K562 (cell line): ENCODE data around the gene SPECC1L. TPM values are rescaled to one million over a fixed set of nuclear protein-coding genes. Genes with fewer than 3 reads are reported as not detected.
A peak's percentile ranks its signal among the peaks of the same experiment; 100 is the strongest.

Source experiments
- E2F6 ChIP-seq, 2 experiments: IDR thresholded peaks; 2 replicates each; pipeline ENCODE4 v1.6.1; 2011; ENCODE audit warnings: borderline replicate concordance in 1 of 2, control low read depth in 1 of 2, low read depth in 1 of 2, low read length in 1 of 2, mild to moderate bottlenecking in 1 of 2, mixed read lengths in 1 of 2, moderate library complexity in 1 of 2; ENCODE audit not compliant: insufficient read depth in 1 of 2, insufficient read length in 1 of 2, poor library complexity in 1 of 2, severe bottlenecking in 1 of 2; ENCODE audit errors: extremely low read depth in 1 of 2
- PML ChIP-seq: IDR thresholded peaks from 2 replicates; pipeline ENCODE4 v1.6.1; 2012; ENCODE audit warnings: low read length, inconsistent platforms
- SMC3 ChIP-seq: conservative IDR thresholded peaks from 2 replicates; pipeline ENCODE4 v1.6.1; 2011; ENCODE audit warnings: low read depth, low read length, improper control_type of control experiment; ENCODE audit not compliant: insufficient read depth
- ZBTB7A ChIP-seq: IDR thresholded peaks from 2 replicates; pipeline ENCODE4 v1.6.1; 2011; ENCODE audit warnings: low read depth, mild to moderate bottlenecking, low read length, moderate library complexity, borderline replicate concordance; ENCODE audit not compliant: control insufficient read depth
- ZNF280B ChIP-seq: fragments of 250-450 bp; sonication (Bioruptor Pico); IDR thresholded peaks from 2 replicates; pipeline ENCODE4 v1.5.1; 2021; ENCODE audit warnings: mild to moderate bottlenecking
- ZNF318 ChIP-seq, 2 experiments: fragments of 450-650 bp; IDR thresholded peaks; 2 replicates each; pipeline ENCODE4 v1.6.1; 2016; ENCODE audit warnings: mild to moderate bottlenecking in 2 of 2, borderline replicate concordance in 1 of 2, low read depth in 1 of 2, moderate library complexity in 1 of 2
- polyA plus RNA-seq, 8 experiments: library from polyadenylated mRNA; depleted of rRNA in 4 of 8; stranded (reverse) in 5 of 8; unstranded in 3 of 8; fragments of >200 nt; fragmentation: Nextera tagmentation in 2 of 8; fragmentation: Illumina TruSeq in 1 of 8; extraction: Ambion mirVana in 2 of 8; extraction: Trizol in 1 of 8; gene quantifications; 2 replicates each; pipeline versions ENCODE4 v1.2.1 to v1.2.3, GENCODE V29; 2011 to 2014; ENCODE audit warnings: inconsistent platforms in 1 of 8, missing spikeins in 1 of 8
- total RNA-seq, 7 experiments: library from RNA; depleted of rRNA in 6 of 7; stranded (reverse); fragments of >200 nt in 6 of 7; fragmentation: Illumina TruSeq in 2 of 7; extraction: Trizol in 2 of 7; gene quantifications; 2 replicates each; pipeline versions ENCODE4 v1.2.1 to v1.2.3, GENCODE V29; 2011 to 2021; ENCODE audit warnings: low replicate concordance in 1 of 7

Gene SPECC1L
- total and polyA plus RNA-seq, 9 of the 15 experiments (the other 6 are each of a cell fraction or from before 2014, with no cell fraction given), result 1.4 to 27.9 (median 14.5) TPM

GRCh38 chr22:24423519-24424000 is 152.9 kb downstream of the SPECC1L start (continued):
- TF ChIP-seq PML, result no peak
- no peak for TF ChIP-seq ZNF280B (CRISPR knock-in tag)
- TF ChIP-seq SMC3, result peak; percentile 49
- TF ChIP-seq ZBTB7A, result peak; percentile 53; the same call in 1 of the 2 replicates
- peak in 1 of 2 experiments; percentile 31 for TF ChIP-seq E2F6 (IDR thresholded peaks at IDR 0.05; ENCODE audit: borderline replicate concordance in 1 of 2, extremely low read depth in 1 of 2, insufficient read depth in 1 of 2, insufficient read length in 1 of 2, low read depth in 1 of 2, low read length in 1 of 2, poor library complexity in 1 of 2, severe bottlenecking in 1 of 2)
- TF ChIP-seq ZNF318 (IDR thresholded peaks at IDR 0.05; ENCODE audit: borderline replicate concordance in 1 of 2, low read depth in 1 of 2), result no peak
